ENCODE results near the gene COASY. TPM values are rescaled to one million over a fixed set of nuclear protein-coding genes. Genes with fewer than 3 reads are reported as not detected.
A peak's percentile ranks its signal among the peaks of the same experiment; 100 is the strongest.
"Not testable (repeated sequence)": the region's sequence is repeated elsewhere in the genome, so short reads cannot be mapped to it uniquely, and the experiment has no call there.

COASY gene
- polyA plus RNA-seq, 3 donors = 52.6 to 63.8 (median 57.9) TPM

- no peak overlapping the region for H2AFZ ChIP-seq (ENCODE audit: insufficient read depth, low read depth, low read length, poor library complexity, severe bottlenecking)
- H3K9ac ChIP-seq (ENCODE audit: insufficient read depth, low read length, poor library complexity, severe bottlenecking) = no peak overlapping the region
- H3K36me3 ChIP-seq (replicated peaks in 1 of 2; ENCODE audit: control insufficient read depth in 1 of 2, insufficient read depth in 2 of 2, low read length in 2 of 2) = peaks cover 39 to 48% of the 10 kb centered on the region in 2 donors
- intact Hi-C loops (cut with micrococcal nuclease) = no loop called here
- no peak overlapping the region for H3K27ac ChIP-seq (ENCODE audit: low read depth in 1 of 2, low read length in 2 of 2)
- Mint-ChIP-seq H3K4me1 (peaks cover 23% of the 10 kb centered on the region), H3K27ac (no peak overlapping the region), H3K9me3 (no peaks in the 10 kb centered on the region), H3K36me3 (peaks cover 36 to 55% of the 10 kb centered on the region in 2 donors), H3K4me3 (no peak overlapping the region), H3K27me3 (ENCODE audit: low read depth in 3 of 3) (no peaks in the 10 kb centered on the region)
- no peak overlapping the region for H3K4me2 ChIP-seq (replicated peaks; ENCODE audit: extremely low read depth, low read length, poor library complexity, severe bottlenecking)
- peaks cover 18 to 20% of the 10 kb centered on the region in 2 donors for H3K4me1 ChIP-seq (ENCODE audit: control insufficient read depth in 1 of 2, insufficient read depth in 2 of 2, low read length in 2 of 2)
- peaks cover 16% of the 10 kb centered on the region for H4K20me1 ChIP-seq (ENCODE audit: insufficient read depth, low read length)
- 92% methylated on average over 10 of the region's 14 CpGs for WGBS (ENCODE audit: insufficient coverage)
- TF ChIP-seq, protein P1, sequence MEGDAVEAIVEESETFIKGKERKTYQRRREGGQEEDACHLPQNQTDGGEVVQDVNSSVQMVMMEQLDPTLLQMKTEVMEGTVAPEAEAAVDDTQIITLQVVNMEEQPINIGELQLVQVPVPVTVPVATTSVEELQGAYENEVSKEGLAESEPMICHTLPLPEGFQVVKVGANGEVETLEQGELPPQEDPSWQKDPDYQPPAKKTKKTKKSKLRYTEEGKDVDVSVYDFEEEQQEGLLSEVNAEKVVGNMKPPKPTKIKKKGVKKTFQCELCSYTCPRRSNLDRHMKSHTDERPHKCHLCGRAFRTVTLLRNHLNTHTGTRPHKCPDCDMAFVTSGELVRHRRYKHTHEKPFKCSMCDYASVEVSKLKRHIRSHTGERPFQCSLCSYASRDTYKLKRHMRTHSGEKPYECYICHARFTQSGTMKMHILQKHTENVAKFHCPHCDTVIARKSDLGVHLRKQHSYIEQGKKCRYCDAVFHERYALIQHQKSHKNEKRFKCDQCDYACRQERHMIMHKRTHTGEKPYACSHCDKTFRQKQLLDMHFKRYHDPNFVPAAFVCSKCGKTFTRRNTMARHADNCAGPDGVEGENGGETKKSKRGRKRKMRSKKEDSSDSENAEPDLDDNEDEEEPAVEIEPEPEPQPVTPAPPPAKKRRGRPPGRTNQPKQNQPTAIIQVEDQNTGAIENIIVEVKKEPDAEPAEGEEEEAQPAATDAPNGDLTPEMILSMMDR (IDR thresholded peaks at IDR 0.05) = no peak
- H3K9me3 ChIP-seq (replicated peaks in 1 of 2; ENCODE audit: control insufficient read depth in 1 of 2, insufficient read depth in 1 of 2, low read length in 2 of 2) = no peaks in the 10 kb centered on the region
- no peaks in the 10 kb centered on the region for H3K27me3 ChIP-seq (ENCODE audit: control insufficient read depth in 2 of 2, insufficient read depth in 2 of 2, low read length in 2 of 2)
- H3K79me2 ChIP-seq (ENCODE audit: insufficient read depth, low read length) = peaks cover 13% of the 10 kb centered on the region
- no peak overlapping the region for H3K4me3 ChIP-seq (replicated peaks in 1 of 3; ENCODE audit: low read depth in 2 of 3, low read length in 3 of 3)
- no peak for DNase-seq
These were observed 23.5 kb upstream of the COASY start for GRCh38 chr17:42538482-42538881.

DNA sequence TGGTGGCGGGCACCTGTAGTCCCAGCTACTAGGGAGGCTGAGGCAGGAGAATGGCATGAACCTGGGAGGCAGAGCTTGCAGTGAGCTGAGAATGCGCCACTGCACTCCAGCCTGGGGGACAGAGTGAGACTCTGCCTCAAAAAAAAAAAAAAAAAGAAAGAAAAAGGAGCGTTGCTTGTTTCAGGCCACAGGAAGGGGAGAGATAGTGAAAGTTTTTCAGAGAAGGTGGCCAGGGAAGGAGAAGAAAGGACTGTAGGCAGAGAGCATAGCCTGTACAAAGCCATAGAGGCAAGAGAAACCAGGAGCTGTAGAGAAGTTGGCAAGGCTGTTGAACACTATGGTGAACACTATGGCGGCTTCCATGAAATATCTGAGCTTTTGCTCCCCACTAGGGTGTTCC lies 21.4 kb upstream of the COASY start:
- H3K4me3 Mint-ChIP-seq; H3K27me3 Mint-ChIP-seq (ENCODE audit: low read depth in 3 of 3); DNase-seq; H2AFZ ChIP-seq (ENCODE audit: insufficient read depth, low read depth, low read length, poor library complexity, severe bottlenecking); H3K9me3 ChIP-seq (replicated peaks in 1 of 2; ENCODE audit: control insufficient read depth in 1 of 2, insufficient read depth in 1 of 2, low read length in 2 of 2); H3K4me2 ChIP-seq (replicated peaks; ENCODE audit: extremely low read depth, low read length, poor library complexity, severe bottlenecking); H3K9me3 Mint-ChIP-seq; H3K4me3 ChIP-seq (replicated peaks in 1 of 3; ENCODE audit: low read depth in 2 of 3, low read length in 3 of 3); H3K27me3 ChIP-seq (ENCODE audit: control insufficient read depth in 2 of 2, insufficient read depth in 2 of 2, low read length in 2 of 2); H3K27ac ChIP-seq (ENCODE audit: low read depth in 1 of 2, low read length in 2 of 2); H3K9ac ChIP-seq (ENCODE audit: insufficient read depth, low read length, poor library complexity, severe bottlenecking); intact Hi-C loops (cut with micrococcal nuclease): not testable (repeated sequence)
- Mint-ChIP-seq H3K27ac (peak overlapping the region in 3 of 7 donors; percentile 35 to 70 (median 50)), H3K36me3 (peaks cover 53 to 75% of the 10 kb centered on the region in 2 donors), H3K4me1 (peaks cover 18% of the 10 kb centered on the region)
- peaks cover 48 to 60% of the 10 kb centered on the region in 2 donors for H3K36me3 ChIP-seq (replicated peaks in 1 of 2; ENCODE audit: control insufficient read depth in 1 of 2, insufficient read depth in 2 of 2, low read length in 2 of 2)
- H3K79me2 ChIP-seq (ENCODE audit: insufficient read depth, low read length) = peaks cover 13% of the 10 kb centered on the region
- peaks cover 13 to 15% of the 10 kb centered on the region in 2 donors for H3K4me1 ChIP-seq (ENCODE audit: control insufficient read depth in 1 of 2, insufficient read depth in 2 of 2, low read length in 2 of 2)
- peaks cover 21% of the 10 kb centered on the region for H4K20me1 ChIP-seq (ENCODE audit: insufficient read depth, low read length)
- WGBS (ENCODE audit: insufficient coverage) = 89% methylated on average over 3 of the region's 4 CpGs
